GM18526 (cell line): ENCODE results near the gene KCNE1.

Experiments
- POLR2A ChIP-seq: IDR thresholded peaks from 3 replicates; pipeline ENCODE4 v1.6.1; 2011; ENCODE audit not compliant: insufficient read length; ENCODE audit errors: extremely low read depth

Gene KCNE1

GRCh38 chr21:34511787-34512455 lies at the start of gene KCNE1:
TSS of gene KCNE1 (minus strand) at chr21:34512210. CDS start at chr21:34449634, 62,576 bp downstream.
- TF ChIP-seq POLR2A = no peak

GRCh38 chr21:34561806-34562205 lies 49.8 kb upstream of the KCNE1 start:
- TF ChIP-seq POLR2A = no peak

DNA sequence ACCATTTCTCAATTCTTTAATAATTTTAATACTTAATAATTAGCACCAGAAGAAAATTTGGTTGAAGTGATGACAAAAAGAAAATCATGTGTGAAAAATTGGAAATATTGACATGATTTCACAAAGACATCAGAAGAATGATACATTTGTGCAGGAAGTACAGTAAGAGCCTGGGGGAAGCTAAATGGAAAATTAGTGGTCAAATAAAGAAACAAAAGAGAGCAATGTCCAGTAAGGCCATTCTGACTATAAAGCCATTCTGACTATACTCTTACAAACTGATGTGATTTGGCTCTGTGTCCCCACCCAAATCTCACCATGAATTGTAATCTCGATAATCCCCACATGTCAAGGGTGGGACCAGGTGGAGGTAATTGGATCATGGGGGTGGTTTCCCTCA lies 48.6 kb upstream of the KCNE1 start:
- no peak for TF ChIP-seq POLR2A

- TF ChIP-seq POLR2A = no peak
Measured at GRCh38 chr21:34560021-34560420, 48.0 kb upstream of the KCNE1 start.

- no peak for TF ChIP-seq POLR2A
Measured at GRCh38 chr21:34559089-34559631, 47.1 kb upstream of the KCNE1 start.

GRCh38 chr21:34558166-34558565 lies 46.2 kb upstream of the KCNE1 start:
- TF ChIP-seq POLR2A = no peak

GRCh38 chr21:34557261-34557660 lies 45.3 kb upstream of the KCNE1 start:
- no peak for TF ChIP-seq POLR2A

DNA sequence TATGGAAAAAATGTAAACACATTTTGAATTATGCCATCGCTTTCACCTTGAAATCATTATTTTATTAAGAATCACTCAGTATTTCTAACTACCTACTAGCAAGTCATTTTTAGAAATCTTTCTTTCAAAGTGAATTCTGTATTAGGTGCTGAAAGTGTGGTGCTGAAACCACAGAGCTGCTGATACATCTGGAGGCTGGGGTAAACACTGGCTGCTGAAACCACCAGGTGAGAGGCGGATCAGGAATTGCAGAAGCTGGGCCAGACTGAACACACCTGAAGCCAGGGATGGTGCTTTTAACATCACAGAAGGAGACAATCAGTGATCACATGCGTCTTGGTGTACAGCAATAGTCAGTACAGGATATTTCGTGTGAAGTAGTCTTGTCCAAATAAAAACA lies 42.2 kb upstream of the KCNE1 start:
- TF ChIP-seq POLR2A = no peak

DNA sequence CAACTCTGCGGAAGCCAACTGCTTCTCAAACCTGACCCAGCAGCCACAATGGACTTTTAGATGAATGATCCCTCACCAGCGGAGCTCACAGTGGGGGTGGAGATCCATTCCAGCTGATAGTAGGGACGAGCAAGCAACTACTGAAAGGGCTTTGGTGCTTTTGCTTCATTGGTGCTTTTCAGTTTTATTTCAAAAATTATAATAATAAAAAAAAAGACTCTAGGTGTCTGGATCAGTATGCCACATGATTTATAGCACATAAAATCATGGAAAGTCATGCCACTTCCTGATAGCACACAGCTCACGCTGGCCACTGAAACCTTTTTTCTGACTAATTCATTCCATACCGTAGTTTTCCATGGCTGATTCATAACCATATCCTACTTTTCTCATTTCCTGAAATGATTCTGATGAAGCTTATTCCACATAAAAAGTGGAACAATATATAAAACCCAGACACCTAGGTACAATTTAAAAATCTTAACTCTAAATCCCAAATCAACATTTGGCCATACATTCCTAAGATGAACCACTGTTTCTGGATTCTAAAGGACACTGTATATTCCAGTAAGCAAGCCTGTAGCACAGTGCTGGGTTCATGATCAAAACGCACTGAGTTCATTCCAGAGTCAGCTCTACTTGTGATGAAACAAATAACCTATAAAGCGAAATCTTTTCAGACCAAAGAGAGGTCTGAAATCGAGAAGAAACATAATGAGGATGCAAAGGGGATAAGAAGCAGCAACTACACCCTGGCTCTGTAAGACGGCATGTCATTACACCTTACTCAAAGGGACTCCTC lies 41.3 kb upstream of the KCNE1 start:
- no peak for TF ChIP-seq POLR2A

DNA sequence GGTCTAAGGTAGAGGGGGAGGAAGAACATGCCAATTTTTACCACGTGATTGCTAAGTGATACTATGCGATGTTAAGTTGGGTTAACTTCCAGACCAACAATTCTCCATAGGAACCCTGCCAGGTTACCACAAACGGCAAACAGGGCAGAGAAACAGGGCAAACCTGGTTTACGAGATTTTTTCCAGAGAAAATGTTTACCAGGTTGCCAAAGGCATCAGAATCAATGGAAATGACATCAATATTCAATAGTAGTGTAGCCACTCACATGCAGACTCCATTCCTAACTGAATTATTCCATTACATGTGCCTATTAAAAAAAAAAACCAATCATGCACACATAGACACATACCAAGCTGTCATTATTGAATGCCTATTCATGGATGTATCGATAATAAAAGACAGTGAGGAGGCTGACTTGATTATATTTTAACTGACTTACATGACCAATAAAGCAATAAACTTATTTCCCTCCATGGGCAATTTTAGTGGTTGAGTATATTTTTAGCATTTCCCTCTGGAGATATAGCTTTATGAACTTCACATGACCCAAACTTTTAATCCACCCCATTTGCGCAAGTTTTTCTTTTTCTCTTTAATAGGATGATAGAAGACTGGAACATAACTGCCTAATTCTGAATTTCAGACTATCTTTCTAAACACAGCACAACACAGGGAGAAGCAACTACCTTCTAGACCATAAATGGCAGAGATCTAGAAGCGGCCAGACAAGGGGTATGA lies 40.5 kb upstream of the KCNE1 start:
- no peak for TF ChIP-seq POLR2A

- no peak for TF ChIP-seq POLR2A
Measured at GRCh38 chr21:34550182-34550799, 38.3 kb upstream of the KCNE1 start.

DNA sequence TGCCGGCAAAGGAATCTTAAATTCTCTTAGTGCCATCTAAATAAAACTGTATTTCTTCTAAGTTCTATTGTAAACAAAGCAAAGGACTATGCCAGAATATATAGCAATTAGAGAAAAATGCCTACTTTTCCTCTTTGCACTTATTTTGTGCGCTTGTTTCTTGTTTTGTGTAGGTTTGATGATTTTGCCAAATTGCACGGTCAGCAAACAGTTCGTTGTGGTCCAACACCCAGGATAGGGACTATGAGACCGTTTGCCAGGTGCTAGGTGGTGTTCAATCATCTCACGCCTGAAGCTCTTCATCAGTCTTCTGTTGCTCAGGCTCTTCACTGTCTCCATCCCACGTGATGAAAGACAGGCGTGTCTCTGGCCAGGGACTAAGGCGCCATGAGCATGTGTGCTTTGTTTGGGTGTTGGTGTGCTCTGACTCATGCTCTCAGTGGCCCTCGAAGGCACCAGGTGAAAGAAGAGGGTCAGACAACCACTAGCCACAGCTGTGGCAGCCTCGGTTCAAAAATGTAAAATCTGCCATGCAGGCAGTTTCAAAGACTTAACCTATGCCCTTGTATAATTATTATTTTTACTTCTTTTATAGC lies 36.9 kb upstream of the KCNE1 start:
- no peak for TF ChIP-seq POLR2A

DNA sequence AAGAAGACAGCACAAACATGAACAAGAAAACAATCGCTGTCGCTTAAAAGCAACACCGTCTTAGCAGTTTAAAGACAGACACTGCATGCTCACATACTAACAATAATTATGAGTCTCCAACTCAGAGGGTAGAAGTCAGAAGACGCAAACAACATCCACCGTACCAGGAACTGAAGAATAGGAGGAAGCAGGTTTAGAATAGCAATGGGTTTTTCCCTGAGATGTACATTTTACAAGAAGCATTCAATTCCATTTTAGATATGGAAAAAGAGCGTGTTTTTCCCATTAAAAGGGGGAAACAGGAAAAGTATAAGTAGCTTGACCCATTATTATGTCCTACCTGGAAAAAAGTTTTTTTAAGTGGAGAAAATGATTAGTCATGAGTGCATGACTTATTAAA lies 34.5 kb upstream of the KCNE1 start:
- no peak for TF ChIP-seq POLR2A

DNA sequence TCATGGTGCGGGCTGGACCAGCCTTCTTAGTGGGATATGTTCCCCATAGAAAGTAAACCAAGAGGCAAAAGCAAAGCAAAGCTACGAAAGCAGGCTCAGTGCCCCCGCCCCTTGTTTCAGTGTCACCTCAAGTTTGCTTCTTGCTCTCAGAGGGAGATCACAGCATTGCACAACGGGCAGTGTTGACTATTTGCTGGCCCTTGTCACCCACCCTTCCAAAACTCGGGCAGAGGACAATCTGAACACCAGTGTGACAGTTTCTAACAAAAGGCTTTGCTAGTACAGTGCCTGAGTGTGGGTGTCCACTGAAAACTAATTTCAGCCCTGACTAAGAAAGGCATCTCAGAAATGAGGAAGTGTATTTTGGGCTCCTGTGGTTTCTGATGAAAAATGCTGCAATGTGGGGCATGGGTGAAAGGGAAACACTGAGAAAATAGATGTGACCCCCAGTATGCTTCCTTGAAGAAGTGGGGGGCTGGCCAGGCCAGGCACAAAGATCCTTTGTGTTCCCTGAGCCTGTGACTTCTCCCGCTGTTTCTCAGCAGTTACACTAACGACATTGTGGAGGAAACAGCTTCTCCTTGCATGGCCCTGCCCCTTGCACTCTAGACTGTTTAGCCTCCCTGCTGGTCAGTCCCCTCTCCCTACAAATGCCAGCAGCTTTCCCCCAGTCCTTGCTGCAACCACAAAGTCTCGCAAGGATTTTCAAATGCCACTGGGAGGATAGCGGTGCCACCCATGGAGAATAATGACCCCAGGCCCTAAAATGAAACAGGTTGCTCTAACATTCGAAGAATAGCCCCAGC lies 33.3 kb upstream of the KCNE1 start:
- TF ChIP-seq POLR2A = no peak
